HepG2 (cell line): ENCODE data around the gene TOB1. TPM values are rescaled to one million over a fixed set of nuclear protein-coding genes. Genes with fewer than 3 reads are reported as not detected.

Source experiments
- ATAC-seq: fragments of 200-7000 bp; cut with Tn5 transposase; 3 replicates; pipeline ENCODE4 v1.9.1; 2020; ENCODE audit warnings: mild to moderate bottlenecking, moderate library complexity
- BruUV-seq: library from RNA; stranded (reverse); fragments of 400-500 nt; replicated peaks from 2 replicates; lab custom pipeline; 2021; lab: Mats Ljungman, UMichigan
- CTCF ChIA-PET: fragments of 300-600 bp; formaldehyde crosslinking; extraction: SDS; loops from one replicate; lab custom pipeline; 2021; ENCODE audit warnings: low total read pairs, inconsistent platforms, low intra/inter-chr PET ratio; lab: Yijun Ruan, JAX
- POLR2A ChIA-PET: fragments of 350-600 bp; sonication (Branson Sonifier 250); formaldehyde crosslinking; loops from one replicate; lab custom pipeline; 2020; ENCODE audit warnings: antibody characterized with exemption, inconsistent platforms; lab: Yijun Ruan, JAX
- DNase-seq: peaks from one replicate; pipeline ENCODE4 v3.0.0-alpha.2; 2015; ENCODE audit warnings: low spot score
- FAIRE-seq: peaks from 3 replicates; lab custom pipeline; 2011; peaks lifted over from hg19 to GRCh38; lab: Jason Lieb, UNC
- H2AFZ ChIP-seq: one replicate; pipeline ENCODE4 v1.6.1; 2011; ENCODE audit warnings: low read length, inconsistent platforms
- H3K27ac ChIP-seq: fragments of 300-600 bp; 3 replicates; pipeline ENCODE4 v1.8.0; 2011; ENCODE audit warnings: mixed run types, mild to moderate bottlenecking, mixed read lengths, low read length, inconsistent platforms; ENCODE audit not compliant: insufficient read depth; ENCODE audit errors: extremely low read length
- H3K27me3 ChIP-seq, 2 experiments: fragments of 200-600 bp in 1 of 2; 2 replicates in 1 of 2; 3 replicates in 1 of 2; pipeline versions ENCODE4 v1.6.0 to v1.8.0; 2011; ENCODE audit warnings: low read length in 2 of 2, mild to moderate bottlenecking in 2 of 2, moderate library complexity in 2 of 2, inconsistent platforms in 1 of 2; ENCODE audit not compliant: insufficient read depth in 2 of 2, control insufficient read depth in 1 of 2
- H3K36me3 ChIP-seq, 2 experiments: fragments of 200-600 bp in 1 of 2; replicated peaks in 1 of 2; 2 replicates in 1 of 2; 3 replicates in 1 of 2; pipeline versions ENCODE4 v1.5.1 to v1.8.0; 2011; ENCODE audit warnings: low read length in 2 of 2, inconsistent platforms in 1 of 2; ENCODE audit not compliant: insufficient read depth in 2 of 2, control insufficient read depth in 1 of 2
- H3K4me1 ChIP-seq: 2 replicates; pipeline ENCODE4 v1.5.1; 2012; ENCODE audit warnings: low read length, inconsistent platforms; ENCODE audit not compliant: insufficient read depth
- H3K4me2 ChIP-seq: 2 replicates; pipeline ENCODE4 v1.6.0; 2011; ENCODE audit warnings: low read depth, low read length, inconsistent platforms
- H3K4me3 ChIP-seq, 3 experiments: fragments of 200-600 bp in 1 of 3; sonication (generic), shearing (Covaris generic) in 1 of 3; replicated peaks in 1 of 3; 2 replicates each; pipeline ENCODE4 v1.5.1; 2011 to 2016; ENCODE audit warnings: low read length in 3 of 3, inconsistent platforms in 2 of 3, low read depth in 2 of 3, mild to moderate bottlenecking in 2 of 3, control low read depth in 1 of 3, mixed read lengths in 1 of 3; ENCODE audit not compliant: insufficient read depth in 1 of 3
- H3K79me2 ChIP-seq: one replicate; pipeline ENCODE4 v1.6.1; 2011; ENCODE audit warnings: low read length, inconsistent platforms; ENCODE audit not compliant: insufficient read depth
- H3K9ac ChIP-seq: 2 replicates; pipeline ENCODE4 v1.6.0; 2011; ENCODE audit warnings: mild to moderate bottlenecking, low read depth, low read length, inconsistent platforms; ENCODE audit not compliant: insufficient read depth
- H3K9me3 ChIP-seq: 2 replicates; pipeline ENCODE4 v1.5.1; 2012; ENCODE audit warnings: mild to moderate bottlenecking, low read length
- H4K20me1 ChIP-seq: 2 replicates; pipeline ENCODE4 v1.6.0; 2011; ENCODE audit warnings: inconsistent platforms, mild to moderate bottlenecking, low read length, moderate library complexity; ENCODE audit not compliant: insufficient read depth
- CSRNP2 ChIP-seq: sonication (generic); formaldehyde crosslinking; conservative IDR thresholded peaks from 2 replicates; pipeline ENCODE4 v1.8.0; 2022; ENCODE audit warnings: low read depth, missing genetic modification reagents
- FOSL1 ChIP-seq: sonication (generic); formaldehyde crosslinking; IDR thresholded peaks from 2 replicates; pipeline ENCODE4 v1.9.0; 2021; ENCODE audit warnings: missing genetic modification reagents, borderline replicate concordance
- FOXK2 ChIP-seq: fragments of 450-650 bp; IDR thresholded peaks from 2 replicates; pipeline ENCODE4 v1.6.1; 2016
- GLI4 ChIP-seq: sonication (generic); formaldehyde crosslinking; IDR thresholded peaks from 2 replicates; pipeline ENCODE4 v1.5.1; 2020; ENCODE audit warnings: missing genetic modification reagents, mild to moderate bottlenecking, moderate library complexity, borderline replicate concordance
- PLRG1 ChIP-seq: fragments of 450-650 bp; conservative IDR thresholded peaks from 2 replicates; pipeline ENCODE4 v1.6.1; 2016
- ZNF367 ChIP-seq: sonication (generic); formaldehyde crosslinking; IDR thresholded peaks from 2 replicates; pipeline ENCODE4 v1.4.0; 2020; ENCODE audit warnings: missing genetic modification reagents, borderline replicate concordance
- ZNF703 ChIP-seq: sonication (generic); formaldehyde crosslinking; IDR thresholded peaks from 2 replicates; pipeline ENCODE4 v1.5.1; 2020; ENCODE audit warnings: missing genetic modification reagents, mild to moderate bottlenecking, moderate library complexity, borderline replicate concordance
- ZNF83 ChIP-seq: sonication (generic); formaldehyde crosslinking; IDR thresholded peaks from 2 replicates; pipeline ENCODE4 v1.4.0; 2020; ENCODE audit warnings: missing genetic modification reagents, mild to moderate bottlenecking, borderline replicate concordance
- ZSCAN20 ChIP-seq: sonication (generic); formaldehyde crosslinking; IDR thresholded peaks from 2 replicates; pipeline ENCODE4 v1.4.0; 2020; ENCODE audit warnings: missing genetic modification reagents, mild to moderate bottlenecking, borderline replicate concordance
- ZSCAN22 ChIP-seq: sonication (generic); formaldehyde crosslinking; IDR thresholded peaks from 2 replicates; pipeline ENCODE4 v1.4.0; 2020; ENCODE audit warnings: mild to moderate bottlenecking, missing genetic modification reagents
- ZSCAN29 ChIP-seq: sonication (generic); formaldehyde crosslinking; conservative IDR thresholded peaks from 2 replicates; pipeline ENCODE4 v1.4.0; 2020; ENCODE audit warnings: mild to moderate bottlenecking, missing genetic modification reagents
- ZZZ3 ChIP-seq: sonication (generic); formaldehyde crosslinking; IDR thresholded peaks from 2 replicates; pipeline ENCODE4 v1.4.0; 2020; ENCODE audit warnings: missing genetic modification reagents, mild to moderate bottlenecking, borderline replicate concordance
- WGBS: methylation state at CpG from one replicate; pipeline ENCODE4 v1.1.6; 2017; ENCODE audit warnings: low lambda C conversion rate; 5-methylcytosine and 5-hydroxymethylcytosine counted together
- in situ Hi-C: cut with HindIII; loops from 2 replicates; pipeline ENCODE4 v1.10.0; 2017; ENCODE audit warnings: low pct_unique_long_range_greater_than_20kb; ENCODE audit not compliant: extremely low pct_ligation_motif_present
- intact Hi-C: fragments of 100-400 bp; cut with micrococcal nuclease; formaldehyde crosslinking; loops from one replicate; pipeline ENCODE4 v1.10.0; 2022; ENCODE audit not compliant: unreplicated experiment
- polyA plus RNA-seq, 8 experiments: library from polyadenylated mRNA; depleted of rRNA in 3 of 8; stranded (reverse) in 7 of 8; unstranded in 1 of 8; fragments of >200 nt; fragmentation: Illumina TruSeq in 4 of 8; extraction: Trizol in 4 of 8; gene quantifications; 2 replicates each; pipeline versions ENCODE4 v1.2.1 to v1.2.3, GENCODE V29; 2011 to 2016; ENCODE audit warnings: low read depth in 4 of 8, missing spikeins in 1 of 8, mixed read lengths in 1 of 8; ENCODE audit not compliant: insufficient read depth in 1 of 8
- total RNA-seq, 5 experiments: library from RNA; depleted of rRNA; stranded (reverse); fragments of >200 nt; fragmentation: Illumina TruSeq; extraction: Trizol; gene quantifications; 2 replicates each; pipeline ENCODE4 v1.2.3, GENCODE V29; 2016; ENCODE audit warnings: low read depth in 1 of 5
- TF ChIP-seq, protein P1 (sequence below): fragments of 450-650 bp; IDR thresholded peaks from 2 replicates; pipeline ENCODE4 v1.6.1; 2017; ENCODE audit warnings: mild to moderate bottlenecking
- TF ChIP-seq, protein P2 (sequence below): IDR thresholded peaks from 2 replicates; pipeline ENCODE4 v1.6.1; 2012; ENCODE audit warnings: low read depth, low read length, improper control_type of control experiment
- TF ChIP-seq, protein P3 (sequence below): IDR thresholded peaks from 2 replicates; pipeline ENCODE4 v1.6.1; 2016; ENCODE audit warnings: missing compliant biosample characterization, missing genetic modification reagents, borderline replicate concordance

TOB1 gene
- total and polyA plus RNA-seq, 2 of the 13 experiments (the other 11 are each of a cell fraction or from before 2014, with no cell fraction given) = 21.9 to 57.7 TPM

DNA sequence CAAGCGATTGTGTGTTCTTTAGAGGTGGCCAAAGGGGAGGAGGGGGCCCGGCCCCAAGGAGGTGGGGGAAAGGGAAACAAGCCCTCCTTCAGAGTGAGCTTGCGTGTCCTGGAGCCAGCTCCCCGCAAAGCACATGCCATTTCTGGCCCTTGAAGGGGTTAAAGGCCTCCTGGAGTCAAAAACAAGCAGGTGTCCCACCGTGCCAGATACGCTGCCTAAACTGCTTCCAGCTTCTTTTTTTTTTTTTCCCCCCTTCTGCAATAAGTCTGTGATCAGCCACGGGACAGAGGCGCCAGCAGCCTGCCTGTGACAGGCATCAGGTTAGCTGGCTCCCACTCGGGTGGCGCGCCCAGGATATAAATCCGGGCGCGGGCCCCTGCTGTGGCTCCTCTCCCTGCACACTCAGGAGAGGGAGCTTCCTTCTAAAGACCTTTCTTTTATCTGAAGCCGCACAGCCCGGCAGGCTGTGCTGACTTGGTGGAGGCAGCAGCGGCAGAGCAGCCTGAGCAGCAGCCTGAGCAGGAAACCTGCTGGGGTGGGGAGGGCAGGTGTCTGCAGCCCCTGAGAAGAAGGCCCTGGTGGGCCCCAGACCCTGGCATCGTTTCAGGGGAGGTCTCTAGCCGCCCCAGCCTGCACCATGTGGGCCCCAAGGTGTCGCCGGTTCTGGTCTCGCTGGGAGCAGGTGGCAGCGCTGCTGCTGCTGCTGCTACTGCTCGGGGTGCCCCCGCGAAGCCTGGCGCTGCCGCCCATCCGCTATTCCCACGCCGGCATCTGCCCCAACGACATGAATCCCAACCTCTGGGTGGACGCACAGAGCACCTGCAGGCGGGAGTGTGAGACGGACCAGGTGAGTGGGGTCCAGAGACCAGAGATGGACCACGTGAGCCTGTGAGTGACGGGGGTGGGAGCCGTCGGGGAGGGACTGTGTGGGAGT lies 30.6 kb downstream of the TOB1 start, which contains the start of gene WFIKKN2:
TSS of gene WFIKKN2 (plus strand) at position 286 of the 934 bp plus-strand sequence. CDS start at position 638, 352 bp downstream.
- H2AFZ ChIP-seq = no peak within 1 kb of the TSS
- WGBS = 48% methylated on average over 35 of the region's 39 CpGs
- no peak within 1 kb of the TSS for H3K9ac ChIP-seq
- in situ Hi-C loops (no loop called here), intact Hi-C loops (no loop called here)
- POLR2A ChIA-PET = no interaction called here
- no peaks in the 10 kb centered on the region for H3K36me3 ChIP-seq
- BruUV-seq = no TSS peak
- peaks cover 26 to 92% of the 10 kb centered on the region in 2 experiments for H3K27me3 ChIP-seq
- no peaks in the 10 kb centered on the region for H3K9me3 ChIP-seq
- H4K20me1 ChIP-seq = no peaks in the 10 kb centered on the region
- peak; percentile 18 for ATAC-seq
- H3K4me2 ChIP-seq = no peak within 1 kb of the TSS
- TF ChIP-seq, protein P1, sequence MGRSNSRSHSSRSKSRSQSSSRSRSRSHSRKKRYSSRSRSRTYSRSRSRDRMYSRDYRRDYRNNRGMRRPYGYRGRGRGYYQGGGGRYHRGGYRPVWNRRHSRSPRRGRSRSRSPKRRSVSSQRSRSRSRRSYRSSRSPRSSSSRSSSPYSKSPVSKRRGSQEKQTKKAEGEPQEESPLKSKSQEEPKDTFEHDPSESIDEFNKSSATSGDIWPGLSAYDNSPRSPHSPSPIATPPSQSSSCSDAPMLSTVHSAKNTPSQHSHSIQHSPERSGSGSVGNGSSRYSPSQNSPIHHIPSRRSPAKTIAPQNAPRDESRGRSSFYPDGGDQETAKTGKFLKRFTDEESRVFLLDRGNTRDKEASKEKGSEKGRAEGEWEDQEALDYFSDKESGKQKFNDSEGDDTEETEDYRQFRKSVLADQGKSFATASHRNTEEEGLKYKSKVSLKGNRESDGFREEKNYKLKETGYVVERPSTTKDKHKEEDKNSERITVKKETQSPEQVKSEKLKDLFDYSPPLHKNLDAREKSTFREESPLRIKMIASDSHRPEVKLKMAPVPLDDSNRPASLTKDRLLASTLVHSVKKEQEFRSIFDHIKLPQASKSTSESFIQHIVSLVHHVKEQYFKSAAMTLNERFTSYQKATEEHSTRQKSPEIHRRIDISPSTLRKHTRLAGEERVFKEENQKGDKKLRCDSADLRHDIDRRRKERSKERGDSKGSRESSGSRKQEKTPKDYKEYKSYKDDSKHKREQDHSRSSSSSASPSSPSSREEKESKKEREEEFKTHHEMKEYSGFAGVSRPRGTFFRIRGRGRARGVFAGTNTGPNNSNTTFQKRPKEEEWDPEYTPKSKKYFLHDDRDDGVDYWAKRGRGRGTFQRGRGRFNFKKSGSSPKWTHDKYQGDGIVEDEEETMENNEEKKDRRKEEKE = no peak
- TF ChIP-seq ZNF367 (CRISPR knock-in tag) (no peak), FOSL1 (CRISPR knock-in tag) (no peak), ZSCAN29 (no peak), ZSCAN20 (CRISPR knock-in tag) (no peak), ZNF83 (CRISPR knock-in tag) (no peak), CSRNP2 (no peak), PLRG1 (no peak), ZSCAN22 (CRISPR knock-in tag) (no peak), GLI4 (CRISPR knock-in tag) (no peak), FOXK2 (no peak), ZZZ3 (no peak), ZNF703 (CRISPR knock-in tag) (no peak)
- TF ChIP-seq, protein P2, sequence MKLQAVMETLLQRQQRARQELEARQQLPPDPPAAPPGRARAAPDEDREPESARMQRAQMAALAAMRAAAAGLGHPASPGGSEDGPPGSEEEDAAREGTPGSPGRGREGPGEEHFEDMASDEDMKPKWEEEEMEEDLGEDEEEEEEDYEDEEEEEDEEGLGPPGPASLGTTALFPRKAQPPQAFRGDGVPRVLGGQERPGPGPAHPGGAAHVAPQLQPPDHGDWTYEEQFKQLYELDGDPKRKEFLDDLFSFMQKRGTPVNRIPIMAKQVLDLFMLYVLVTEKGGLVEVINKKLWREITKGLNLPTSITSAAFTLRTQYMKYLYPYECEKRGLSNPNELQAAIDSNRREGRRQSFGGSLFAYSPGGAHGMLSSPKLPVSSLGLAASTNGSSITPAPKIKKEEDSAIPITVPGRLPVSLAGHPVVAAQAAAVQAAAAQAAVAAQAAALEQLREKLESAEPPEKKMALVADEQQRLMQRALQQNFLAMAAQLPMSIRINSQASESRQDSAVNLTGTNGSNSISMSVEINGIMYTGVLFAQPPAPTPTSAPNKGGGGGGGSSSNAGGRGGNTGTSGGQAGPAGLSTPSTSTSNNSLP = no peak
- TF ChIP-seq, protein P3, sequence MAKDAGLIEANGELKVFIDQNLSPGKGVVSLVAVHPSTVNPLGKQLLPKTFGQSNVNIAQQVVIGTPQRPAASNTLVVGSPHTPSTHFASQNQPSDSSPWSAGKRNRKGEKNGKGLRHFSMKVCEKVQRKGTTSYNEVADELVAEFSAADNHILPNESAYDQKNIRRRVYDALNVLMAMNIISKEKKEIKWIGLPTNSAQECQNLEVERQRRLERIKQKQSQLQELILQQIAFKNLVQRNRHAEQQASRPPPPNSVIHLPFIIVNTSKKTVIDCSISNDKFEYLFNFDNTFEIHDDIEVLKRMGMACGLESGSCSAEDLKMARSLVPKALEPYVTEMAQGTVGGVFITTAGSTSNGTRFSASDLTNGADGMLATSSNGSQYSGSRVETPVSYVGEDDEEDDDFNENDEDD = no peak
- H3K4me3 ChIP-seq = no peak within 1 kb of the TSS; a peak in 1 of 6 replicates
- no peaks in the 10 kb centered on the region for H3K79me2 ChIP-seq
- no peak within 1 kb of the TSS for H3K27ac ChIP-seq
- H3K4me1 ChIP-seq = peaks cover 45% of the 10 kb centered on the region
- DNase-seq = no peak
- no peak for FAIRE-seq
- CTCF ChIA-PET = no interaction called here
